ENCODE data around the gene ACTN4.
A peak's percentile ranks its signal among the peaks of the same experiment; 100 is the strongest.
"Not testable (repeated sequence)": the region's sequence is repeated elsewhere in the genome, so short reads cannot be mapped to it uniquely, and the experiment has no call there.

The ACTN4 gene

DNA sequence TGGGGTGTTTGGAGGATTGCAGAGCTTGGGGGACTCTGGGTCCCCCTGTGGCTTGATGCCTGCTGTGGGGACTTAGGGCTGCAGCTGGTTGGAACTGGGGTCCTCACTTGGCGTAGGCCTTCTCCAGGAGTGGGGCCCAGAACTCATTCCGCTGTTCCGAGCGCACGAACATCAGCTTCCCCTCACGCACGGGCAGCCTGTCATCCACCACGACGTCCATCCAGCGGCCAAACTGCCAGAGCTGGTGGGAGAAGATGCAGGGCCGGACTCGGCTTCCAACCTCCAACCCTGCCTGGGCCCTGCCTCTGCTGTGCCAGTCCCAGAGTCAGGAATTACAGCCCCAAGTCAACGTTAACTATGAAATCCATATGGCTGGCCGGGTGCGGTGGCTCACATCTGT is 94.2 kb downstream of the ACTN4 start:
- no peak for DNase-seq

GRCh38 chr19:38742296-38742695 is 94.8 kb downstream of the ACTN4 start:
- no peak for DNase-seq

DNA sequence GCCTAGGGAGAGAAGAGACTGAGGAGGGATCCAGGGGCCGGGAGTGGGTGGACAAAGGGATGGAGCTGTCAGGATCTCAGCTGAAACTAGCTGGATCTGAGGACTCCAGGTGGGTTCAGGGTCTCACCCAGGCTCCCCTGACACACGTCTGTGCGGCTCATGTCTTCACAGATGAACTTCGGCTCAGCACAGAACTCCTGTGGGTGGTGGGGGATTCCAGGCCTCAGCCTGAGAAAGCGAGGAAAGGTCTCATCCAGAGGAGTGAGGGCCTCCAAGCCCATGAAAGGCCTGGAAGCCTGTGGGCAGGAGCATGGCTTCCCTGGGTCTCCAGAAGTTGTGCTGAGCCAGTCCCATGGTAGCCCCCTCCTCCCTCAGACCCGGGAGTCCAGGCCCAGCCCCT is 95.5 kb downstream of the ACTN4 start:
- no peak for DNase-seq

- DNase-seq: no peak
These were observed 96.2 kb downstream of the ACTN4 start for GRCh38 chr19:38743394-38744297.

DNA sequence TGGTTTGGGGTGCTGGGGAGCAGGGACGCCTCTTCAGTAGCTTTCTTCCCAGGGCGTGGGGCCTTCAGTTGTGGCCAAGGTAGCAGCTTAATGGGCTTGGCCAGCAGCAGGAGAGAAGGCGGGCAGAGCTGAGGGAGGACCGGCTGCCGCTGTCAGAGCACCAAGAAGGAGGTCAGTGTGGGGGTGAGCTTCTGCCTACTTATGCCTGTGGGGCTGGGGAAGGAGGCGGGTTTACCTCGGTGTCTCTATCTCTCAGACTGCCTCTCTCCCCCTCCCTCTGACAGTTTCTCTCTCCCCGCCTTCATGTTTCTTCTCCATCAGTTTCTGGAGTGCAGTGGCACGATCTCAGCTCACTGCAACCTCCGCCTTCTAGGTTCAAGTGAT is 96.8 kb downstream of the ACTN4 start, which contains the start of gene CAPN12:
Gene CAPN12, minus strand, starts transcription at position 177 of the 384 bp plus-strand sequence. CDS start 309 bp downstream, outside the sequence.
- DNase-seq: no peak

- no peak for DNase-seq
These were observed 97.4 kb downstream of the ACTN4 start for GRCh38 chr19:38744874-38745273.

DNA sequence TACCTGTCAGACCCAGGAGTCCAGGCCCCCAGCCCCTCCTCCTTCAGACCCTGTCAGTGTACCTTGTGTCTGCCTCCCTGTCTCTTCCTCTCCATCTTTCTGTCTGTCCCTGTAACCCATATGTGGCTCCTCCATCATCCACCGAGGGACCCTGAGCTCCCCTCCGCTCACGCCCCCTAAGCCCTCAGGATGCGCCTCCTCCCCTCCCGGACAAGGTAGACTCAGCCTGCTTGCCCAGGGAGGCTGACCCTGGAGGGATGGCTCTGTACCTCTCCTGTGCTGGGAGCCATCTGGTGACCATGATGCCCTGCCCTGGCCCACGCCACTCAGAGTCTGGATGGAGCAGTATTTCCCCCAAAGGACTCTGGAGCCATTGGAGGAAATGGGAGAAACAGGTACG is 97.9 kb downstream of the ACTN4 start:
- no peak for DNase-seq

DNA sequence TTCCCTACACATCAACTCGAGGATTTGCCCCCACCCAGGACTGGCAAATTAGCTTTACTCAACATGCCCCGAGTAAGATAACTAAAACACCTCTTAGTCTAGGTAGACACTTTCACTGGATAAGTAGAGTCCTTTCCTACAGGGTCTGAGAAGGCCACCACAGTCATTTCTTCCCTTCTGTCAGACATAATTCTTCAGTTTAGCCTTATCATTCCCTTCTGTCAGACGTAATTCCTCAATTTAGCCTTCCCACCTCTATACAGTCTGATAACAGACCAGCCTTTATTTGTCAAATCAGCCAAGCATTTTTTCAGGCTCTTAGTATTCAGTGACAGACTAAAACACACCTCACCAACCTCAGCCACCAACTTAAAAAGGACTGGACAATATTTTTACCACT is 106.3 kb downstream of the ACTN4 start:
- not testable (repeated sequence) for DNase-seq

GRCh38 chr19:38754196-38754595 is 106.7 kb downstream of the ACTN4 start:
- DNase-seq: not testable (repeated sequence)

DNA sequence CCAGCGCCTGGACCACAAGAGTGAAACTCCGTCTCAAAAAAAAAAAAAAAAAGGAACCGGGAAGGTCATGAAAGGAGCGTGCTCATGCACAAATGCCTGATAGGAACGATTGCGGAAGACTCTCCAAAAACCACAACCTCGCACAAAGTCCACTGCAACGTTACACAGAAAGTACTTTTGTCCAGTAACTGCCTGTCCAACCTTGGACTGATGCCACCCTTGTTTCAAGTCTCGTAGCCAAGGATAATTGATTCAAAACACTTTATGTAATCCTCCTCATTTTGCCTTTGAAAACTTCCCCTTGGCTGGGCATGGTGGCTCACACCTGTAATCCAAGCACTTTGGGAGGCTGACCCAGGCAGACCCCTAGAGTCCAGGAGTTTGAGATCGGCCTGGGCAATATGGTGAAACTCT is 112.1 kb downstream of the ACTN4 start:
- no peak for DNase-seq

DNA sequence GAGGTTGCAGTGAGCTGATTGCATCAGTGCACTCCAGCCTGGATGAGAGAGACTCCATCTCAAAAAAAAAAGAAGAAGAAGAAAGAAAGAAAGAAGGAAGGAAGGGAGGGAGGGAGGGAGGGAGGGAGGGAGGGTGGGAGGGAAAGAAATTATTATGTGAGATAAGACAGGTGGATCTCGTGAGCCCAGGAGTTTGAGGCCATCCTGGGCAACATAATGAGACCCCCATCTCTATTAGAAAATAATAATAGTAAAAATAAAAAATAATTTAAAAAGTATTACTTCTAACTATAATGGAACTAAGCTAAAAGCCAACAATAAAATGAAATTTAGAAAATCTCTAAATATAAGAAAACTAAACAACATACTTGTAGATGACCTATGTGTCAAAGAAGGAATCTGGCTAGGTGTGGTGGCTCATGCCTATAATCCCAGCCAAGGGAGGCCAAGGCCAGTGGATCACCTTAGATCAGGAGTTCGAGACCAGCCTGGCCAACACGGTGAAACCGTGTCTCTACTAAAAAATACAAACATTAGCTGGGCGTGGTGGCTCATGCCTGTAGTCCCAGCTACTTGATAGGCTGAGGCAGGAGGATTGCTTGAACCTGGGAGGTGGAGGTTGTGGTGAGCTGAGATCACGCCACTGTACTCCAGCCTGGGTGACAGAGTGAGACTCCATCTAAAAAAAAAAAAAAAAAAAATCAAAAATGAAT is 113.5 kb downstream of the ACTN4 start:
- not testable (repeated sequence) for DNase-seq

GRCh38 chr19:38761884-38762389 is 114.5 kb downstream of the ACTN4 start:
- DNase-seq: not testable (repeated sequence)

DNA sequence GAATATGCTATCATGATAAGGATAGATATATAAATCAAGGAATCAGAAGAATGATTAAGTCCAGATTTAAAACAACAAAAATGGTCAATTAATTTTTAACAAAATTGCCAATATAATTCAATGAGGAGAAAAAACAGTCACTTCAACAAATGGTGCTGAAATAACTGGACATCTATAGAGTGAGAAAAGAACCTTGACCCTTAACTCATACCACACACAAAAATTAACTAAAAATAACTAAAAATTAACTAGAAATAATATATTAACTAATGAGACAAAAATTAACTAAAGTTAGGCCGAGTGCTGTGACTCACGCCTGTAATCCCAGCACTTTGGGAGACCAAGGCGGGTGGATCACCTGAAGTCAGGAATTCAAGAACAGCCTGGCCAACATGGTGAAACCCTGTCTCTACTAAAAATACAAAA is 116.4 kb downstream of the ACTN4 start:
- no peak for DNase-seq

GRCh38 chr19:38765214-38765613 is 117.8 kb downstream of the ACTN4 start:
- DNase-seq: no peak

GRCh38 chr19:38766276-38767047 is 119.0 kb downstream of the ACTN4 start:
- DNase-seq: no peak

GRCh38 chr19:38769635-38770211 is 122.3 kb downstream of the ACTN4 start:
- peak; percentile 68 for DNase-seq

- not testable (repeated sequence) for DNase-seq
These were observed 122.9 kb downstream of the ACTN4 start for GRCh38 chr19:38770228-38770948.

GRCh38 chr19:38770949-38771275 is 123.5 kb downstream of the ACTN4 start:
- DNase-seq: not testable (repeated sequence)

DNA sequence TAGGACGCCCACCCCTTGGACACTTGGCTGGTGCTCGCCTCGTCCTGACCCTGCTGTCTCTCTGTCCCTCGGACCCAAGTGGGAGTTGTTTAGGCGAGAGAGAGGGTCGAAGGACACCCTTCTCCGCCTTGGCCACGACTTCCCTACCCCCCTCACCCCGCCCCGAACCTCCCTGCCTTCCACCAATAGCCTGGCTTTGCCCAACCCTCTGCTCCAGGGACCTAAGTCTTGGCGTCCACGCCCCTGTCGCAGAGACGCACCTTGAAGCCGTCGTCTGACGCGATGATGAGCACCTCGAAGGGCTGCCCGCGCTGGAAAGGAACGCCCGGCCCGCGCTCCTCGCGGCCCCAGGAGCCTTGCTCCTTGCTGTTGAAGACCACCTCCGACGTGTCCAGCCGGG is 124.1 kb downstream of the ACTN4 start:
- not testable (repeated sequence) for DNase-seq

GRCh38 chr19:38773469-38774177 is 126.2 kb downstream of the ACTN4 start, which contains the start of gene LGALS7:
Gene LGALS7 (minus strand): TSS chr19:38773517. CDS start chr19:38773492, 25 bp downstream.
- DNase-seq: no peak
